Urothelium cell line (cell line): ENCODE results near the gene MEPE.

Experiments
- DNase-seq: peaks from one replicate; pipeline ENCODE4 v3.0.0; 2011; ENCODE audit warnings: low spot score, mixed read lengths
- FAIRE-seq: peaks from 2 replicates; lab custom pipeline; 2011; peaks lifted over from hg19 to GRCh38; lab: Jason Lieb, UNC

Gene MEPE

GRCh38 chr4:87832669-87833068, at the start of gene MEPE:
Gene MEPE (plus strand): TSS chr4:87832969. CDS start chr4:87834715, 1,746 bp downstream.
- FAIRE-seq, result no peak

GRCh38 chr4:87783781-87784180, 49.0 kb upstream of the MEPE start:
- FAIRE-seq (no peak), DNase-seq (no peak)

More at GRCh38 chr4:87832669-87833068, at the start of gene MEPE:
- DNase-seq, result no peak

- no peak for FAIRE-seq
- DNase-seq, result no peak
Measured at GRCh38 chr4:87785731-87786509, 46.8 kb upstream of the MEPE start.

GRCh38 chr4:87799301-87800113, 33.3 kb upstream of the MEPE start, which contains the start of gene IBSP:
Gene IBSP (plus strand): TSS chr4:87799554. CDS start chr4:87802362, 2,808 bp downstream.
- DNase-seq, result no peak
- no peak for FAIRE-seq

GRCh38 chr4:87802858-87803257, 29.9 kb upstream of the MEPE start:
- no peak for DNase-seq
- FAIRE-seq, result no peak

GRCh38 chr4:87803421-87803820, 29.3 kb upstream of the MEPE start:
- FAIRE-seq (no peak), DNase-seq (no peak)

- FAIRE-seq, result no peak
- no peak for DNase-seq
Measured at GRCh38 chr4:87804871-87805270, 27.9 kb upstream of the MEPE start.

GRCh38 chr4:87805971-87806370, 26.8 kb upstream of the MEPE start:
- peak; percentile 8 for DNase-seq
- no peak for FAIRE-seq

GRCh38 chr4:87806520-87806919, 26.2 kb upstream of the MEPE start:
- FAIRE-seq (no peak), DNase-seq (no peak)

- DNase-seq (no peak), FAIRE-seq (no peak)
Measured at GRCh38 chr4:87807402-87807801, 25.4 kb upstream of the MEPE start.

- no peak for FAIRE-seq
- no peak for DNase-seq
Measured at GRCh38 chr4:87811977-87812376, 20.8 kb upstream of the MEPE start.

- no peak for FAIRE-seq
- DNase-seq, result peak; percentile 68
Measured at GRCh38 chr4:87819281-87819919, 13.4 kb upstream of the MEPE start.

GRCh38 chr4:87823200-87823599, 9.6 kb upstream of the MEPE start:
- no peak for FAIRE-seq
- no peak for DNase-seq

- no peak for DNase-seq
- no peak for FAIRE-seq
Measured at GRCh38 chr4:87823724-87824123, 9.0 kb upstream of the MEPE start.

- DNase-seq (no peak), FAIRE-seq (no peak)
Measured at GRCh38 chr4:87824352-87824751, 8.4 kb upstream of the MEPE start.

- no peak for FAIRE-seq
- DNase-seq, result no peak
Measured at GRCh38 chr4:87834401-87834800, 1.6 kb downstream of the MEPE start.

- DNase-seq, result no peak
- no peak for FAIRE-seq
Measured at GRCh38 chr4:87835197-87835596, 2.4 kb downstream of the MEPE start.

- no peak for DNase-seq
- no peak for FAIRE-seq
Measured at GRCh38 chr4:87835743-87836142, 3.0 kb downstream of the MEPE start.

GRCh38 chr4:87838205-87838604, 5.4 kb downstream of the MEPE start:
- FAIRE-seq (no peak), DNase-seq (peak; percentile 38)

- peak; percentile 50 for DNase-seq
- FAIRE-seq, result no peak
Measured at GRCh38 chr4:87838890-87839591, 6.3 kb downstream of the MEPE start.

GRCh38 chr4:87839592-87839946, 6.8 kb downstream of the MEPE start:
- FAIRE-seq (no peak), DNase-seq (no peak)
